PFSK-1 (cell line): ENCODE data around the gene FEZ2.

Source experiments
- FOXP2 ChIP-seq: optimal IDR thresholded peaks from 2 replicates; pipeline ENCODE3; 2011; ENCODE audit warnings: borderline replicate concordance, control low read depth, inconsistent platforms; ENCODE audit not compliant: insufficient read depth; ENCODE audit errors: extremely low read length, extremely low read depth
- POLR2AphosphoS5 ChIP-seq: IDR thresholded peaks from 2 replicates; pipeline ENCODE4 v1.6.1; 2012; ENCODE audit warnings: low read depth, mild to moderate bottlenecking, control low read depth, low read length, moderate library complexity
- SIN3A ChIP-seq: IDR thresholded peaks from 2 replicates; pipeline ENCODE4 v1.6.1; 2012; ENCODE audit warnings: mild to moderate bottlenecking, low read length, moderate library complexity, borderline replicate concordance; ENCODE audit not compliant: insufficient read depth
- TAF1 ChIP-seq: IDR thresholded peaks from 2 replicates; pipeline ENCODE4 v1.6.1; 2012; ENCODE audit warnings: low read length, control low read depth, borderline replicate concordance; ENCODE audit not compliant: insufficient read depth
- TF ChIP-seq, protein P1 (sequence below), 2 experiments: IDR thresholded peaks; 2 replicates each; pipeline versions ENCODE4 v1.6.1 to v1.8.0; 2011 to 2012; ENCODE audit warnings: low read depth in 2 of 2, low read length in 2 of 2, control low read depth in 1 of 2, inconsistent platforms in 1 of 2, mild to moderate bottlenecking in 1 of 2, moderate library complexity in 1 of 2; ENCODE audit not compliant: insufficient read depth in 1 of 2

Gene FEZ2

DNA sequence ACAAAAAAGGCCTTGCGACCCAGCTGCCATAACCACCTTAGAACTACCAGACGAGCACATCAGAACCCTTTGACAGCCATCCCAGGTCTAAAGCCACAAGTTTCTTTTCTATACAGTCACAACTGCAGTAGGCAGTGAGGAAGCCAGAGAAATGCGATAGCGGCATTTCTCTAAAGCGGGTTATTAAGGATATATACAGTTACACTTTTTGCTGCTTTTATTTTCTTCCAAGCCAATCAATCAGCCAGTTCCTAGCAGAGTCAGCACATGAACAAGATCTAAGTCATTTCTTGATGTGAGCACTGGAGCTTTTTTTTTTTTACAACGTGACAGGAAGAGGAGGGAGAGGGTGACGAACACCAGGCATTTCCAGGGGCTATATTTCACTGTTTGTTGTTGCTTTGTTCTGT, 48.8 kb downstream of the FEZ2 start:
- TF ChIP-seq SIN3A = no peak

DNA sequence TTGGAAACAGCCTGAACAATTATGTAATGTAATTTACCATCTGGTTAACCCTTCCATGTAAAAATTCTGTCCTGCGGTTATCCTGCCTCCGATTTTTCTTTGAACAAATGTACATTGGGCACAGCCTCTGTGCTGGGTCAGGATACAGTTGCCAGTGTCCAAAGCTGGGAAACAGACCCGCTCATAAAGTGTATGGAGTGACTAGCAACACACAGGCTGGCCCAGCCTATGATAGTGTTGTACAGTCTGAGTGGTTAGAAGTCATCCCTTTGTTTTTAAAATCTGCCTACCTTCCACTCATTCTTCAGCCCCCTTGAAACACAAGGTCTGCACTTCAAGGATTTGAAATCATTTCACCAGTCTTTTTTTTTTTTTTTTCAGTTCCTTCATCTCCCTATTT, 50.1 kb downstream of the FEZ2 start:
- TF ChIP-seq TAF1 (no peak), SIN3A (no peak), POLR2AphosphoS5 (no peak), FOXP2 (no peak)
- TF ChIP-seq, protein P1, sequence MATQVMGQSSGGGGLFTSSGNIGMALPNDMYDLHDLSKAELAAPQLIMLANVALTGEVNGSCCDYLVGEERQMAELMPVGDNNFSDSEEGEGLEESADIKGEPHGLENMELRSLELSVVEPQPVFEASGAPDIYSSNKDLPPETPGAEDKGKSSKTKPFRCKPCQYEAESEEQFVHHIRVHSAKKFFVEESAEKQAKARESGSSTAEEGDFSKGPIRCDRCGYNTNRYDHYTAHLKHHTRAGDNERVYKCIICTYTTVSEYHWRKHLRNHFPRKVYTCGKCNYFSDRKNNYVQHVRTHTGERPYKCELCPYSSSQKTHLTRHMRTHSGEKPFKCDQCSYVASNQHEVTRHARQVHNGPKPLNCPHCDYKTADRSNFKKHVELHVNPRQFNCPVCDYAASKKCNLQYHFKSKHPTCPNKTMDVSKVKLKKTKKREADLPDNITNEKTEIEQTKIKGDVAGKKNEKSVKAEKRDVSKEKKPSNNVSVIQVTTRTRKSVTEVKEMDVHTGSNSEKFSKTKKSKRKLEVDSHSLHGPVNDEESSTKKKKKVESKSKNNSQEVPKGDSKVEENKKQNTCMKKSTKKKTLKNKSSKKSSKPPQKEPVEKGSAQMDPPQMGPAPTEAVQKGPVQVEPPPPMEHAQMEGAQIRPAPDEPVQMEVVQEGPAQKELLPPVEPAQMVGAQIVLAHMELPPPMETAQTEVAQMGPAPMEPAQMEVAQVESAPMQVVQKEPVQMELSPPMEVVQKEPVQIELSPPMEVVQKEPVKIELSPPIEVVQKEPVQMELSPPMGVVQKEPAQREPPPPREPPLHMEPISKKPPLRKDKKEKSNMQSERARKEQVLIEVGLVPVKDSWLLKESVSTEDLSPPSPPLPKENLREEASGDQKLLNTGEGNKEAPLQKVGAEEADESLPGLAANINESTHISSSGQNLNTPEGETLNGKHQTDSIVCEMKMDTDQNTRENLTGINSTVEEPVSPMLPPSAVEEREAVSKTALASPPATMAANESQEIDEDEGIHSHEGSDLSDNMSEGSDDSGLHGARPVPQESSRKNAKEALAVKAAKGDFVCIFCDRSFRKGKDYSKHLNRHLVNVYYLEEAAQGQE (IDR thresholded peaks at IDR 0.05; ENCODE audit: insufficient read depth in 1 of 2, low read depth in 2 of 2, low read length in 2 of 2) = no peak

DNA sequence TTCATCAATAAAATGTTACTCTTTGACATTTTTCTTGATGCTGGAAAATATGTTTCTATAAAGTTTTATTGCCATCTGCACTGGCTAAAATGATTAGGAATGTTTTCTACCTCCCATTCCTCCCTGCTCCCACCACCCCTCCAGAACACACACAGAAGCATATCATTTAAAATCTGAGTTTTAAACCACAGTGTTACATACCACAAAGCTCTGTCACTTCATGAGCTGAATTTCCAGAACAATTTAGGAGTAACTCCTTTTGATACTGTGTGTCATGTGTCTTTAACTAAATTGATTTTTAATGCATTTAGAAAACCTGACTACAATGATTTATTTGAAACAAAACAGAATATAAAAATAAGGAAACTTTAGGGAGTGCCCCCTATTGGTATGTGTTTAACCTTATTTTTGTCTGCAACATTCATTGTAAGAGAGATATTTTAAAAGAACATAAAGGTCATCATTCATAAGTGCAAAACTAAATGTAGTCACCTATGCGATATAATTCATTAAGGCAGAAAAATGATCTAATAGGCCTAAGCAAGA, 52.0 kb downstream of the FEZ2 start:
- TF ChIP-seq FOXP2 (no peak), TAF1 (no peak), POLR2AphosphoS5 (no peak), SIN3A (no peak)
- TF ChIP-seq, protein P1 (IDR thresholded peaks at IDR 0.05; ENCODE audit: insufficient read depth in 1 of 2, low read depth in 2 of 2, low read length in 2 of 2) = no peak

DNA sequence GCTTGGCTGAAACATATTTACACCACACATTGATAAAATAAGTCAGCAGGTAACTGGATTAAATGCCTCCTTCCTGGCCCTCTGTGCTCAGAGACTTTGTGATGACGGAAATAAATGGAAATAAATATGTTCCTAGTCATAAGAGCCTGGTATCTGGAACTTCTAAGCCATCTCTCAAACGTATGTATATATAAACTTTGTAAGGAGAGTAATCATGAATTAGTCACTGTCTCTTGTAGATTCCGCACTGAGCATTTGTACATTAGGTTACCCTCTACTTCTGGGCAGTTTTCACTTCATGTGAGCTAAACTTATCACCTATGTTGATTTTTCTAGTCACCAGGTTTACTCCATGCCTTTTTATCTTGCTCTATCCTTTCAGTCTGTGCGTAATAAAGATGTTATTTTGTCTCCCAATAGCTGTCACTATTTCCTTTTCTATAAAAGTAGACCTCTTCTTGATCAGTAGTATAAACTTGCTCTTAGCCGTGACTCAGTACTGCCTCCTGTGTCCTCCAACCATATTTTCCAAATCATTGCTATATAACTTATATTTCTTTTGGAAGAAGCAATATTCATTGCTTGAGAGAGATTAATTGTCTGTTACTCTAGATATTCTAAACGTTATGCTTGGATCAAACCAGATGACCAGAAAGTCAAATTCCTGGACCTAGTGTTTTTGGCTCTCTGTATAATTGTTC, 53.2 kb downstream of the FEZ2 start:
- TF ChIP-seq TAF1 = no peak
- TF ChIP-seq, protein P1 (IDR thresholded peaks at IDR 0.05; ENCODE audit: insufficient read depth in 1 of 2, low read depth in 2 of 2, low read length in 2 of 2) = no peak
- no peak for TF ChIP-seq POLR2AphosphoS5
- TF ChIP-seq FOXP2 = no peak
- TF ChIP-seq SIN3A = no peak

DNA sequence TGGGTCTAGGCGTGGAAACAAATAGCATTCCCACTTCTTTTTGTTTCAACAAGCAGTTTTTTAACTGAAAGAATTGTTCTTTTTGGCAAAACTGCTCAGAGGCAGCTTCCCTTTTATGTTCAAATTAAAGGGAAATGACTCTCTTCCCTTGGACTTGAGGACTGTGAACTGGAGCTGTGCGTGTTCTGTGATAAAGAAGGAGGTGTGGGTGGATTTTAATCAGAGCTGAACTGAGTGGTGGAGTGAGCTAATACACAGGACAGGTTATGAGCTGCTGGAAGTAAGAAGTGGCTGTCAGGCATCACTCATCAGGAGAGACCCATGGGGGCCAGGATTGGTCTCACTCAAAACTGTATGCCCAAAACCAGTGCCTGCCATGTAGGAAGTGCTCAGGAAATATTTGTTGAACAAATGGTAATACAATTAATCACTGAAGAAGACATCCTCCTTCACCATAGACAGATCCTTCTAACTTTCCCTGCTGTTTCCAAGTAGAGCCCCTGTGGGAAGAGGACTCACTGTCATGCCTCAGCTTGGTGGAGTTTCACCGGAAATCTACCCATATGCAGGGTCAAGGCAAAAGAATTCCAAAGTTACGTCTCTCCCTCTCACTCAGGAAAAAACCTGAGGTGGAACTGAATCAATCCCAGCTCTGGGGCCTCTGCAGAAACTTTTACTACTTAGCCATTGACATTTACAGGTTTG, 55.9 kb downstream of the FEZ2 start:
- TF ChIP-seq SIN3A (no peak), TAF1 (no peak), POLR2AphosphoS5 (no peak), FOXP2 (no peak)
- TF ChIP-seq, protein P1 (IDR thresholded peaks at IDR 0.05; ENCODE audit: insufficient read depth in 1 of 2, low read depth in 2 of 2, low read length in 2 of 2) = no peak
